Left renal pelvis (tissue), 4 donors: ENCODE results near the gene GCN1. TPM values are rescaled to one million over a fixed set of nuclear protein-coding genes. Genes with fewer than 3 reads are reported as not detected.
"Not testable (repeated sequence)": the region's sequence is repeated elsewhere in the genome, so short reads cannot be mapped to it uniquely, and the experiment has no call there.

ENCODE experiments used
- DNase-seq, 4 donors: peaks; one replicate each; pipeline ENCODE4 v3.0.0-alpha.2; 2013; ENCODE audit warnings: low read depth in 4 of 4, low spot score in 3 of 4
- polyA plus RNA-seq, 4 donors: library from polyadenylated mRNA; unstranded; fragments of 120-200 nt; gene quantifications; one replicate each; pipeline ENCODE4 v1.2.1, GENCODE V29; 2013; ENCODE audit not compliant: insufficient read length in 4 of 4

The GCN1 gene, protein sequence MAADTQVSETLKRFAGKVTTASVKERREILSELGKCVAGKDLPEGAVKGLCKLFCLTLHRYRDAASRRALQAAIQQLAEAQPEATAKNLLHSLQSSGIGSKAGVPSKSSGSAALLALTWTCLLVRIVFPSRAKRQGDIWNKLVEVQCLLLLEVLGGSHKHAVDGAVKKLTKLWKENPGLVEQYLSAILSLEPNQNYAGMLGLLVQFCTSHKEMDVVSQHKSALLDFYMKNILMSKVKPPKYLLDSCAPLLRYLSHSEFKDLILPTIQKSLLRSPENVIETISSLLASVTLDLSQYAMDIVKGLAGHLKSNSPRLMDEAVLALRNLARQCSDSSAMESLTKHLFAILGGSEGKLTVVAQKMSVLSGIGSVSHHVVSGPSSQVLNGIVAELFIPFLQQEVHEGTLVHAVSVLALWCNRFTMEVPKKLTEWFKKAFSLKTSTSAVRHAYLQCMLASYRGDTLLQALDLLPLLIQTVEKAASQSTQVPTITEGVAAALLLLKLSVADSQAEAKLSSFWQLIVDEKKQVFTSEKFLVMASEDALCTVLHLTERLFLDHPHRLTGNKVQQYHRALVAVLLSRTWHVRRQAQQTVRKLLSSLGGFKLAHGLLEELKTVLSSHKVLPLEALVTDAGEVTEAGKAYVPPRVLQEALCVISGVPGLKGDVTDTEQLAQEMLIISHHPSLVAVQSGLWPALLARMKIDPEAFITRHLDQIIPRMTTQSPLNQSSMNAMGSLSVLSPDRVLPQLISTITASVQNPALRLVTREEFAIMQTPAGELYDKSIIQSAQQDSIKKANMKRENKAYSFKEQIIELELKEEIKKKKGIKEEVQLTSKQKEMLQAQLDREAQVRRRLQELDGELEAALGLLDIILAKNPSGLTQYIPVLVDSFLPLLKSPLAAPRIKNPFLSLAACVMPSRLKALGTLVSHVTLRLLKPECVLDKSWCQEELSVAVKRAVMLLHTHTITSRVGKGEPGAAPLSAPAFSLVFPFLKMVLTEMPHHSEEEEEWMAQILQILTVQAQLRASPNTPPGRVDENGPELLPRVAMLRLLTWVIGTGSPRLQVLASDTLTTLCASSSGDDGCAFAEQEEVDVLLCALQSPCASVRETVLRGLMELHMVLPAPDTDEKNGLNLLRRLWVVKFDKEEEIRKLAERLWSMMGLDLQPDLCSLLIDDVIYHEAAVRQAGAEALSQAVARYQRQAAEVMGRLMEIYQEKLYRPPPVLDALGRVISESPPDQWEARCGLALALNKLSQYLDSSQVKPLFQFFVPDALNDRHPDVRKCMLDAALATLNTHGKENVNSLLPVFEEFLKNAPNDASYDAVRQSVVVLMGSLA (N-terminal part only)
- polyA plus RNA-seq = 10 to 100 TPM; 46.8 to 66.2 (median 51.2) TPM

DNA sequence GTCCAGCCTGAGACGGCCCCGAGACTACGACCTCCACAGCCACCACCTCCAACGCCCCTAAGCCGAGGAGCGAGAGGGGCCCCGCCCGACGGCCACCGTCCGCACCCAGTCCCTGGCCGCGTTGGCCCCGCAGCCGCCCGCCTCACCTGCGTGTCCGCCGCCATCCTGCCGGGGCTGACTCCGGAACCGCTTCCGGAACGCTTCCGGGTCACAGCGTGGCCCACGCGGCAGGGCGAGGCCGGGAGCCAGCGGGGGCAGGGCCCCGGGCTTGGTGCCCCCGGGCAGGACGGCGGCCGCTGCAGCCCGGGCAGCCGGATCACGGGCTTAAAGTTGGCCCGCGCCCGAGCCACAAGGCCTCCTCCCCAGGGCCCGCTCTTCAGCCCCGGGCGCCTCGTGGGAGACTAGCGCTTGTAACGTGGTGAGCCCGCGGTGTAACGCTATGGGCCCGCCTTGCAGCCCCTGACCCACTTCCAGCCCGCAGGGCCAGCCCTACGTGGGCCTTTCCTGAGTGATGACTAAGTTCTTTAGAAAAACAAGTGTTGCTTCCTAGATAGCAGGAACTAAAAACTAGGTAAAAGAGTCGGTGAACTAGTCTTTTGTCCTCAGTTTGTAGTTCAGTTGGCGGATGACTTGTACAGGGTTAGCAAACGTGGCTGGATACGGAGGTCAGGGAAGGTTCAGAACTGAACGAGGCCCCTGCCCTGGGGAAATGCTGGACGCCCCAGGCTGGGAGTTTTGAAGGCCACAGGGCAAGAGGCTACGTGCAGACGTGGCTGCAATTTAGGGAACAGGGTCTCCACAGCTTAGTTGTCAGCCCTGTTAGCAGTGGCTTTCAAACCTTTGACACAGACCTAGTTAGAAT lies at the start of gene GCN1:
Gene GCN1, minus strand, starts transcription at position 182 of the 862 bp plus-strand sequence. Its CDS starts 18 bp downstream, at position 164.
- peak; percentile 46 to 63 (median 61) for DNase-seq

DNA sequence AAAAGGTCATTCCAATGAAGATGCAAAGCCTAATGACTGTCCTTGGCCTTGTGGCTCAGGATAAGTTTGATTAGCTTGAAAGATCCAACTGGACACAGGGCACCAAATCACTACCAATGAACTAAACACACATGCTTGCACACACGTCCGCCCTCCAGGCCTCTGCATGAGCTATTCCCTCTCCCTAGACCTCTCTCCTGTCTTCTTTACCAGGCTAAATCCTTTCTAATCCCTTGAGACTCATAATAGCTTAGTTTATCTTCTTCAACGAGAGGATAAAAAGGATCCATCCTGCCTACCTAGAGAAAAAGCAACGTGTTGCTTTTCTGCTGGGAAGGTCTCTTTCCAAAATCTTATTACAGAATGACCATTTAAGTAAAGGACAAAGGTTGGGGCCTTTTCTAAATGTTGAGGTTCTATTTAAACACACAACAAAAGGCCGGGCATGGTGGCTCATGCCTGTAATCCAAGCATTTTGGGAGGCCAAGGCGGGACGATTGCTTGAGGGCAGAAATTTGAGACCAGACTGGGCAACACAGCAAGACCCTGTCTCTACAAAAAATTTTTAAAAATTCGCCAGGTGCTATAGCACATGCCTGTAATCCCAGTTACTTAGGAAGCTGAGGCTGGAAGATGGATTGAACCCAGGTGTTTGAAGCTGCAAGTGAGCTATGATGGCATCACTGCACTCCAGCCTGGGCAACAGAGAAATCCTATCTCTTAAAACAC lies 48.6 kb upstream of the GCN1 start:
- DNase-seq = no peak

DNA sequence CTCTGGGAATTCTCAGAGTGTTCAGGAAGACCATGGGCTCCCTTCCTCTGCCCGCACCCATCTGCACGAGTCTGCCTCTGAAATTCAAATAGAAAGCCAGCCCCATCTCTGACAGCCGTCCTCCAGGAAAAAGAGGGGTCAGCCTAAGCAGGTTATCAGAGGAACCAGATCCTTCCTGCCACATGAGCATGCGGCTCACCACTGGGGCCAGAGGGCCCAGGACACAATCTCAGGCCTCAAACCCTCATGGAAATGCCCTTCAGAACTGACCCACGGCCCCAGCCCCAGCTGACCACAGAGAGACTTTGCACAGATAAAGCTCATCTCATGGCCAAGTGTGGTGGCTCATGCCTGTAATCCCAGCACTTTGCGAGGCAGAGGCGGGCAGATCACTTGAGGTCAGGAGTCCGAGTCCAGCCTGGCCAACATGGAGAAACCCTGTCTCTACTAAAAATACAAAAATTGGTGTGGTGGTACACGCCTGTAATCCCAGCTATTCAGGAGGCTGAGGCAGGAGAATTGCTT lies 47.8 kb upstream of the GCN1 start:
- DNase-seq = no peak

DNA sequence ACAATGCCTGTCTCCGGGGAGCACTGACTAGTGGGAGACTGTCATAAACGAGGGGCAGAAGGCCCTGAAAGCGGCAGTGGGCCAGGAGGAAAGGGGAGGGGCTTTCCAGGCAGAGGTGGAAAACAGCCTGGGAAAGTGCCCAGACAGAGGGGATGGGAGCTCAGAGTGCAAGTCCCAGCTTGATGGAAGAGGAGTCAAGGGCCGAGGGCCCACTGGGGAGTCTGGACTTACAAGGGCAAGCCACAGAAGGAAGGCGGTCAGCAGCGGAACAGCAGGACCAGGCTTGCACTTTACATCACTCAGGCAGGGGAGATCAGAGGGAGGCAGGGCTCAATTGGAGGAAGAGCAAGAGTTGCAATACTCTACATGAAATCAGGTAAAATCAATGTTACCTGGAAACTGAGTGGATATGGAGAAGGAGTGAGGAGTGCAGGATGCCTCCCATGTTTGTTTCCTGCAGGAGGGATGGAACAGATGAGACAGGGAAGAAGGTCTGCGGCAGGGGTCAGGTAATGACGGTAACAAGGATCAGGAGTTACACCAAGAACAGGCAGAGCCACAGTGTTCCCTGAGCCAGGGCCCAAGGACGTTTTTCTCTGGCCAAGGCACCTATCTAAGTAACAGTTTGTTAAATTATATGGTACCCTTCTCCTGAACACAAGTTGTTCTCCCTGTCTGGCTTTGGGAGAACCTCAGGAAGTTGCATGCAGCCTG lies 47.2 kb upstream of the GCN1 start:
- DNase-seq = no peak

DNA sequence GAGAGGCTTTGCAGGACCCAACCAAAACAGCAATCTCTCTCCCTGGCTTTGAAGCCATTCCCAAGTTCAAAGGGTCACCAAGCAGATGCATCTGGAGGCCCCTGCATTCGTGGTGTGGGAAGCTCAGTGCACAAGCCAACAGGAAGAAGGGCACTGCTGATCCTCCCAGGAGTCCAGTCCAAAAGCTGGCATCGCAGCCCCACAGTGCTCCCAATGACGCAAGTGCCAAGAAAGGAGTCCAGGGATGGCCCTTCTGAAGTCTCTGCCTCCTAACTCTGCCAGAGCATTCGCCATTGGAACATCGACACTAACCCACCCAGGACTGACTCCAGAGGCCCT lies 45.9 kb upstream of the GCN1 start:
- no peak for DNase-seq

DNA sequence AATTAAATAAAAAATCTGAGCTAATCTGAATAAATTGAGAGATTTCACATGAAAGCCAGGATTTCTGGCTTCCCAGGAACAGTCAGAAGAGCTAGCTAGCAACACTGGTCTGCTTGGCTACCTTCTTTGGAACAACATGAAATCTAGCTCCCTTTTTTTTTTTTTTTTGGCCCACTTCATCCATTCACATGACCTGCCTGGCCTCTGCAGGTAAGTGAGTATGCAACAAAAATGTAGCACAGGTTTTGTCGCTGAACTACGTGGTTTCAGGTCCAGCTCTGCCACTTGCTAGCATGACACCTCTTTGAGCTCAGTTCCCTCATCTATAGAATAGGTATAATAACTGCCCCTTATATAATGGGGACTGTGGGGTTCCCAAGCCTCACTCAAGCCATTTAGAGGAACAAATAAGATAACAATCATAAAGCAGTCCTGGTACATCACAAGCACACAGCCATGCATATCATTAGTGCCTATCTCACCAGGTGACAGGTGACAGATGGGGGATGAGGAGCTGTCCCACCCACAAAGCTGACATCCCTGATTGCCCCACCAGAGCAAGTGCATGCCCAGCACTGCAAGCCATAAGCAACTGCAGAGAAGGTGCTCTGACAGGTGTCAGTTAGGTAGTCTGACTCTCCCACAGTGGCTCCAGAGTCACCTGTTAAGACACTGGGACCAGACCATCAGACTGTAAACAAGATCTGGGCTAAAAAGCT lies 45.4 kb upstream of the GCN1 start:
- DNase-seq = no peak

DNA sequence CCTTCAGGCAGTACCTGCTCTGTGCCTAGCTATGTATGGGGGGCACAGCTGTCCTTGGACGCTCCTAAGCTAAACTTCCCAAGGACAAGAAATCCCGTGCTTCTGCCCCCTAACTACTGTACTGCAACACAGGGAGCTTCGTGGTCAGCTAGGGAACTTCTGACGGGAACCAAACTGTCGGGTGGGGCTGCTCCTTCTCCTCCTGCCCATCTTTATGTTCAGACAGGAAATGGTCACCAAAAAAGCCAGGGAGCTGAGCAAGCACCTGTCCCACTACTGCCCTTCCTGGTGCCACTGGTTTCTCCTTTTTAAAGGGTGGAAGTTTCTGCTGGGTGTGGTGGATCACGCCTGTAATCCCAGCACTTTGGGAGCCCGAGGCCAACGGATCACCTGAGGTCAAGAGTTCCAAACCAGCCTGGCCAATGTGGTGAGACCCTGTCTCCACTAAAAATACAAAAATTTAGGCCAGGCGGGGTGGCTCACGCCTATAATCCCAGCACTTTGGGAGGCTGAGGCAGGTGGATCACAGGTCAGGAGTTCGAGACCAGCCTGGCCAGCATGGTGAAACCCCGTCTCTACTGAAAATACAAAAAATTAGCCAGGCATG lies 44.4 kb upstream of the GCN1 start:
- no peak for DNase-seq

DNA sequence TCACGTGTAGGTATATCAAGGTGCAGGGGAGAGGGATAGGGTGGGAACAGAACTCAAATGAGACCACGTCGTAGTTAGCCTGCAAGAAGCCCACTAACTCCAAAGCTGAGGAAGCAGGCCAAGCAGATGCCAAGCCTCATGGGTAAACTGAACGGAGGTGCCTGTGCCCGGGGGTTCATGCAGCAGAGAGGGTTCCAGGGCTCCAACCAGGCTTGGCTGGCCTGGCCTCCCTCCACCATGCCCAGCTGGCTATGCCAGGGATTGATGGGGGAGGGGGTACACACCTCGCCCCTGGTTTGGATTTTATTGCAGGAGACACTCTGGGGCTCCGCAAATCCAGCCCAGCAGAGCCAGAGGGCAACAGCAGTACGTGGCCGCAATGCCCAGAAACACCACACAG lies 43.7 kb upstream of the GCN1 start:
- DNase-seq = no peak

DNA sequence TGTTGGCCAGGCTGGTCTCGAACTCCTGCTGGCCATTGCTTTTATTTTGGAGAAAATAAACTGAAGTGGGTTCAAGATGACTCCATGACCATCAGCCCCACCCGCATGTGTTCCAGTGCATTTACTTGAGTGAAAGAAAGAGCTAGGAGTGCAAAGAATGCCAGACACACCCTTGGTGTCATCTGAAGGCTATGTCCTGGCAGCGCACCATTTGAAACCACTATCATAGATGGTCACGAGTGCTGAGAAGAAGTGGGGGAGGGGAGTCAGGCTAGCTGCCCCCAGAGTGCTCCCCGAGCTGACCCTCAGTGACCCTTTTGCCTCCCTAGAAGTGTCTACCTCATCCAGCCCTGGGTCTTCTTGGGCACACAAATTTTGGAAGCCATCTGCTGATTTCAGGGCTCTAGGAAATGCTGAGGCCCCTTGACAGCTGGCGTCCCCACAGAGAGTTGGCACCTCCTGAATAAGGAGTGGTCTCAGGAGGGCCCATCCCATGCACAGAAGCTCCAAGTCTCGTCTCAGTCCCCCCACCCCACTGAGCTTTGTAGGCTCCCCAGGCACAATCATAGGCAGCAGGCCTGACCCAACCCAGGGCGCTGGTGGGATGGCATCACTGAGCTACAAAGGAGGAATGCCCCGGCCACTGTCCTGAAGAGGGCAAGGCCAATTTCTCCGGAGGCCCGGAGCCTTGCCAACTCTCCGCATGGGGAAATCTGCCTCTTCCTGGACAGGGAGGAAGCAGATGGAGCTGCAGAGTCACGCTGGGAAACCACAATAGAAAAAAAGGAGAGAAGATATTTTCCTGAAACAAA lies 43.1 kb upstream of the GCN1 start:
- DNase-seq = no peak

DNA sequence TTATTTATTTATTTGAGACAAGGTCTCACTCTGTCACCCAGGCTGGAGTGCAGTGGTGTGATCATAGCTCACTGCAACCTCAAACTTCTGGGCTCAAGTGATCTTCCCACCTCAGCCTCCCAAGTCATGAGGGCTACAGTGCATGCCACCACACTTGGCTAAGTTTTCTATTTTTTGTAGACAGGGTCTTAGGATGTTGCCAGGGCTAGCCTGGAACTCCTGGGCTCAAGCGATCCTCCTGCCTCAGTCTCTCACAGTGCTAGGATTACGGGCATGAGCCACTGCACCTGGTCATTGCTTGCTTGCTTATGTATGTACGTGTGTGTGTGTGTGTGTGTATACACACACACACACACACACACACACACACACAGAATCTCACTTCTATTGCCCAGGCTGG lies 42.3 kb upstream of the GCN1 start:
- not testable (repeated sequence) for DNase-seq

DNA sequence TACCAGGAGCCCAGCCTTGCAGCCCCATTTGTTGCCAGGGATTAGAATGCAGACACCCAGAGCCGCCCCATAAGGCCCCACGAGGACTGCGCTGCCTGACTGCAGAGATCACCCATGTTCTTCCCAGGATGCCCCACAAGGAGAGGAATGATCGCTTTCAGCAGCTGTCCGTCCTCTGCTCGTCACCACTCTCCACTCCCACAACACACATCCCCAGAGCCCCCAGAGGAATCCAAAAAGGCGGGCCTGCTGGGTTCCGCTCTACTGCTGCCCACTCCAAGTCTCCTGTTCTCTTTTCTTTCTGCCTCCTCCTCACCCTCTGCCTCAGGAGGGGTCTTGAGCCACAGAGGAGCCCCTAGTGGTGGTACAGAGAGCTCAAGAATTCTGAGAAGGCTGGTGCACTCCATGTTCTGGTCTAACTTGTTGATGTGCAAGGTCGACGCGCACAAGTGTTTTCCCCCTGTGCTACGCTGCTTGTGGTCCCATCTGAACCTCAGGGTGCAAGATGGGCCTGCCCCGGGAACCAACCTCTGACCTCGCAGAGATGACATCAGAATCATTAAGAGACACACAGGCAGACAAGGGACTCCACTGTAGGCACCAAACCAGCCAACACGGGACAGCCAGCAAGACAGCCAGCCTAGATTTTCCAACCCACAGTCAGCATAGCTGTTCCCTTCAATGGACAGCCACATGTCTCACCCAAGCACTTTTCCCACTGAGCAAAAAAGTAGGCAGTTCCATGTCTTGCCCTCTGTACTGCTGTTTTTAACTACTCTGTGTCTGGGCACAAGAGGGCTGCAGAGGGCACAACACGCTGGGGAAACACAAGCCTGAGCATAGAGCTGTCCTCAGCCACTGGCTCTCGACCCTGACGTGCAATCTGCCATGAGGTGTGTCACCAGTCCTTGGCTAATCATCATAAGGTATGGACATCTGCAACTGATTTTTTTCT lies 41.1 kb upstream of the GCN1 start:
- DNase-seq = no peak

DNA sequence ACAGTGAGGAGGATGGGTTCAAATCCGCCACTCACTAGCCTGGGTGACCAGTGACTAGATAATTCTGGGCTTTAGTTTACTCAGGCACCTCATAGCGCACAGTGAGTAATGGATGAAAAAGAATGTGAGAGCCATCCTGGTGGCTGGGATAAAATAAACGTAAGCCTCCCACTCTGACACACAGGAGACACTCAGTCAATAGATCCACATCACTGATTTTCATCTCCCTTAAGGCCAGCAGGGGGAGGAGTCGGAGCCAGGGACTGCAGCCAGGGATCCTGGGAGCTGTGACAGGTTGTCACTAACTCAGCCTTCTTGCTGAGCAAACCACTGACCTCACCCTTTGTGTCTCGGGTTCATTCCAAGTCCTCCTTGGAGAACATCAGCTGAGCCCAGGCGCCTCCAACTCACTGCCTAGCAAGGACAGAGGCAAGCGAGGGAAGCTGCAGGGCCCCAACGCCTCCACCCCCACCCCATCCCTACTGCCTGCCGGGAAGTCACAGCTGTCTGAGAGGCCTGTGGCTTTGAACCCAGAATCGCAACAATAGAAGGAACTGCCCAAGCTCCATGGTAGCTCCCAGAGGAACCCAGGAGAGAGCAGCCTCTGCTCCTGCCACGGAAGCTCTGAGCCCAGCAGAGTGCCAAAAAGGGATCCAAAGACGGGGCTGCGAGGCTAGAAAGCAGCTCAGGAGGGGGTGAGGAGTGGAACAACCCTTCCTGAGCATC lies 40.3 kb upstream of the GCN1 start:
- peak in 3 of 4 donors; percentile 61 to 67 (median 63) for DNase-seq

DNA sequence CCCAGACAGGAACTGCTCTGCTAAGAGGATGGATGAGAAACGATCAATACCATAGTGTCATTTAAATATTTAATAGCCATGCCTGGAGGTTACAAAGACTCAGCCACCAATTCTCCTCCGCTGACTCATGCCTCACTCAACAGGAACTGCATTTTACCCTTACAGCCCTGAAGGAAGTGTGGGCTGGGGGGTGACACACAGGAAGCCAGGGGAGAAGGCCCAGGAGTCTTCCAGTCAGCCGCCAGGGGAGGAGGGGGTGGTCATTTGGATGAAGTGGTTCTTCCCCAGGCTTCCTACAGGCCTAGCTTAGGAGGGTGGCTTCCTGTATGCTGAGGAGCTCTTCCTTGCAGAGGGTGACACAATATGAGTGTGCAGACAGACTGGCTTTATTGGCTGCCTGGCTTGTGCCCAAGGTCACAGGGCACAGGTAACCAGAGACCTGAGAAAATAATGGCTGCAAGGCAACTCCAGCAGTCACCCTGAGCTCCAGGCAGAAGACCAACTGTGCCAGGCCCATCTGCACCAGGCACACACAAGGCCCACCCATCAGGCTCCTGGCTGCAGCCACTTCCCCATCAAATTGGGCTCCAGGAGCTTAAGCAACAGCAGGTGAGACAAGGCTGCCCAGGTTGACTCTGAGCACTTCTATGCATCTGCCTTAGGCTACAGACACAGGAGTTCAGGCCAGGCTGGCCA lies 36.9 kb upstream of the GCN1 start:
- DNase-seq = no peak

DNA sequence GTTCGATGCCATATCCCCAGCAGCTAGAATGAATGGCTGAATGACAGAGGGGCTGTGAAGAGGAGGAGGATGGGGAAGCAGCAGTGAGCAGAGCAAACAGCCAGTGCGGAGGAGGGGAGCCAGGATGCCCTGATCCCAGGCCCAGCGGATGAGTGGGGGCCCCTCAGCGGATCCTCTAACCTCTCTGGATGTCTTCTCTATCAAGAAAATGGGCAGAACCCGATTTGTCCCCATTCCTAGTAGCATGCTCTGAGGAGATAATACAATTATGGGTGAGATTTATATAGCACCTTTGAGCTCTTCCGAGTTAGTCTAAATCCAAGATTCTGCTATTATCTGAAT lies 36.4 kb upstream of the GCN1 start:
- DNase-seq = no peak
